HEK293 (cell line): ENCODE results near the gene ANKRD22.

Experiments used
- ZFHX2 ChIP-seq: fragments of 450-650 bp; formaldehyde crosslinking; conservative IDR thresholded peaks from 2 replicates; pipeline ENCODE4 v1.5.1; 2016; ENCODE audit warnings: missing biosample characterization, missing genetic modification characterization
- ZFP41 ChIP-seq: fragments of 450-650 bp; formaldehyde crosslinking; IDR thresholded peaks from 2 replicates; pipeline ENCODE4 v1.5.1; 2016; ENCODE audit warnings: missing biosample characterization, missing genetic modification characterization, borderline replicate concordance
- ZNF184 ChIP-seq: fragments of 450-650 bp; IDR thresholded peaks from 2 replicates; pipeline ENCODE4 v1.5.1; 2018; ENCODE audit warnings: missing biosample characterization, mild to moderate bottlenecking, missing genetic modification characterization
- ZNF223 ChIP-seq: fragments of 450-650 bp; formaldehyde crosslinking; IDR thresholded peaks from 2 replicates; pipeline ENCODE4 v1.5.1; 2016; ENCODE audit warnings: missing biosample characterization, missing genetic modification characterization
- ZNF324 ChIP-seq: fragments of 450-650 bp; formaldehyde crosslinking; IDR thresholded peaks from 2 replicates; pipeline ENCODE4 v1.5.1; 2016; ENCODE audit warnings: missing biosample characterization, missing genetic modification characterization
- ZNF416 ChIP-seq: fragments of 450-650 bp; formaldehyde crosslinking; IDR thresholded peaks from 2 replicates; pipeline ENCODE4 v1.5.1; 2016; ENCODE audit warnings: missing biosample characterization, missing genetic modification characterization
- ZNF626 ChIP-seq: fragments of 450-650 bp; sonication (Bioruptor Pico); formaldehyde crosslinking; IDR thresholded peaks from 2 replicates; pipeline ENCODE4 v1.5.1; 2018; ENCODE audit warnings: missing biosample characterization, missing genetic modification characterization, inconsistent platforms
- ZSCAN16 ChIP-seq: fragments of 450-650 bp; formaldehyde crosslinking; IDR thresholded peaks from 2 replicates; pipeline ENCODE4 v1.5.1; 2016; ENCODE audit warnings: missing biosample characterization, missing genetic modification characterization
- ZSCAN30 ChIP-seq: fragments of 450-650 bp; IDR thresholded peaks from 2 replicates; pipeline ENCODE4 v1.5.1; 2018; ENCODE audit warnings: missing biosample characterization, mild to moderate bottlenecking, missing genetic modification characterization, moderate library complexity
- TF ChIP-seq, protein P1 (sequence below): fragments of 450-650 bp; formaldehyde crosslinking; IDR thresholded peaks from 2 replicates; pipeline ENCODE4 v1.5.1; 2016; ENCODE audit warnings: missing biosample characterization, missing genetic modification characterization
- TF ChIP-seq, protein P2 (sequence below): fragments of 450-650 bp; formaldehyde crosslinking; IDR thresholded peaks from 2 replicates; pipeline ENCODE4 v1.5.1; 2016; ENCODE audit warnings: missing biosample characterization, missing genetic modification characterization
- TF ChIP-seq, protein P3 (sequence below): fragments of 450-650 bp; formaldehyde crosslinking; IDR thresholded peaks from 2 replicates; pipeline ENCODE4 v1.5.1; 2016; ENCODE audit warnings: missing biosample characterization, missing genetic modification characterization, borderline replicate concordance
- TF ChIP-seq, protein P4 (sequence below): fragments of 450-650 bp; formaldehyde crosslinking; IDR thresholded peaks from 2 replicates; pipeline ENCODE4 v1.5.1; 2016; ENCODE audit warnings: missing biosample characterization, missing genetic modification characterization
- TF ChIP-seq, protein P5 (sequence below): fragments of 450-650 bp; formaldehyde crosslinking; IDR thresholded peaks from 2 replicates; pipeline ENCODE4 v1.5.1; 2016; ENCODE audit warnings: missing biosample characterization, missing genetic modification characterization

DNA sequence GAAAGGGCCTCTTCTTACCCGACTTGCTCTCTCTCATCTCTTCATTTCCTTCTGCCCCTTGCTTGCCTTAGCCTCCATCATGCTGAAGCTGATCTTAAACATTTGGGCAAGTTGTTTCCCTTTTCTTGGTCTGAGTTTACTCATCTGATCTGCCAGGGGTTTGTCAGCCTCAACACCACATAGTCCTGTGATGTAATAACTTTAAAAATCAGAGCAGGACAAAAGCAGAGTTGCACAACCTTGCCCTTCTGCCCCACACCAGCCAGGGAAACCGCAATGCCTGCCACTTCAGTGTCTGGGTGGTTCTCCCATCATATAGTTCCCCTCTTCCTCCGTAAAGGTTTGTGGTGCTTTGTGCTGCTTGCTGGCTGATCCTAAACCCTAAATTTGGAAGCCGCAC lies 59.0 kb downstream of the ANKRD22 start:
- TF ChIP-seq, protein P1, sequence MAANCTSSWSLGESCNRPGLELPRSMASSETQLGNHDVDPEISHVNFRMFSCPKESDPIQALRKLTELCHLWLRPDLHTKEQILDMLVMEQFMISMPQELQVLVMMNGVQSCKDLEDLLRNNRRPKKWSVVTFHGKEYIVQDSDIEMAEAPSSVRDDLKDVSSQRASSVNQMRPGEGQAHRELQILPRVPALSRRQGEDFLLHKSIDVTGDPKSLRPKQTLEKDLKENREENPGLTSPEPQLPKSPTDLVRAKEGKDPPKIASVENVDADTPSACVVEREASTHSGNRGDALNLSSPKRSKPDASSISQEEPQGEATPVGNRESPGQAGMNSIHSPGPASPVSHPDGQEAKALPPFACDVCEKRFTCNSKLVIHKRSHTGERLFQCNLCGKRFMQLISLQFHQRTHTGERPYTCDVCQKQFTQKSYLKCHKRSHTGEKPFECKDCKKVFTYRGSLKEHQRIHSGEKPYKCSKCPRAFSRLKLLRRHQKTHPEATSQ, result no peak
- TF ChIP-seq ZFHX2 (tag by site-specific recombination), result no peak
- TF ChIP-seq, protein P2, sequence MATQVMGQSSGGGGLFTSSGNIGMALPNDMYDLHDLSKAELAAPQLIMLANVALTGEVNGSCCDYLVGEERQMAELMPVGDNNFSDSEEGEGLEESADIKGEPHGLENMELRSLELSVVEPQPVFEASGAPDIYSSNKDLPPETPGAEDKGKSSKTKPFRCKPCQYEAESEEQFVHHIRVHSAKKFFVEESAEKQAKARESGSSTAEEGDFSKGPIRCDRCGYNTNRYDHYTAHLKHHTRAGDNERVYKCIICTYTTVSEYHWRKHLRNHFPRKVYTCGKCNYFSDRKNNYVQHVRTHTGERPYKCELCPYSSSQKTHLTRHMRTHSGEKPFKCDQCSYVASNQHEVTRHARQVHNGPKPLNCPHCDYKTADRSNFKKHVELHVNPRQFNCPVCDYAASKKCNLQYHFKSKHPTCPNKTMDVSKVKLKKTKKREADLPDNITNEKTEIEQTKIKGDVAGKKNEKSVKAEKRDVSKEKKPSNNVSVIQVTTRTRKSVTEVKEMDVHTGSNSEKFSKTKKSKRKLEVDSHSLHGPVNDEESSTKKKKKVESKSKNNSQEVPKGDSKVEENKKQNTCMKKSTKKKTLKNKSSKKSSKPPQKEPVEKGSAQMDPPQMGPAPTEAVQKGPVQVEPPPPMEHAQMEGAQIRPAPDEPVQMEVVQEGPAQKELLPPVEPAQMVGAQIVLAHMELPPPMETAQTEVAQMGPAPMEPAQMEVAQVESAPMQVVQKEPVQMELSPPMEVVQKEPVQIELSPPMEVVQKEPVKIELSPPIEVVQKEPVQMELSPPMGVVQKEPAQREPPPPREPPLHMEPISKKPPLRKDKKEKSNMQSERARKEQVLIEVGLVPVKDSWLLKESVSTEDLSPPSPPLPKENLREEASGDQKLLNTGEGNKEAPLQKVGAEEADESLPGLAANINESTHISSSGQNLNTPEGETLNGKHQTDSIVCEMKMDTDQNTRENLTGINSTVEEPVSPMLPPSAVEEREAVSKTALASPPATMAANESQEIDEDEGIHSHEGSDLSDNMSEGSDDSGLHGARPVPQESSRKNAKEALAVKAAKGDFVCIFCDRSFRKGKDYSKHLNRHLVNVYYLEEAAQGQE (tag by site-specific recombination), result no peak
- TF ChIP-seq, protein P3, sequence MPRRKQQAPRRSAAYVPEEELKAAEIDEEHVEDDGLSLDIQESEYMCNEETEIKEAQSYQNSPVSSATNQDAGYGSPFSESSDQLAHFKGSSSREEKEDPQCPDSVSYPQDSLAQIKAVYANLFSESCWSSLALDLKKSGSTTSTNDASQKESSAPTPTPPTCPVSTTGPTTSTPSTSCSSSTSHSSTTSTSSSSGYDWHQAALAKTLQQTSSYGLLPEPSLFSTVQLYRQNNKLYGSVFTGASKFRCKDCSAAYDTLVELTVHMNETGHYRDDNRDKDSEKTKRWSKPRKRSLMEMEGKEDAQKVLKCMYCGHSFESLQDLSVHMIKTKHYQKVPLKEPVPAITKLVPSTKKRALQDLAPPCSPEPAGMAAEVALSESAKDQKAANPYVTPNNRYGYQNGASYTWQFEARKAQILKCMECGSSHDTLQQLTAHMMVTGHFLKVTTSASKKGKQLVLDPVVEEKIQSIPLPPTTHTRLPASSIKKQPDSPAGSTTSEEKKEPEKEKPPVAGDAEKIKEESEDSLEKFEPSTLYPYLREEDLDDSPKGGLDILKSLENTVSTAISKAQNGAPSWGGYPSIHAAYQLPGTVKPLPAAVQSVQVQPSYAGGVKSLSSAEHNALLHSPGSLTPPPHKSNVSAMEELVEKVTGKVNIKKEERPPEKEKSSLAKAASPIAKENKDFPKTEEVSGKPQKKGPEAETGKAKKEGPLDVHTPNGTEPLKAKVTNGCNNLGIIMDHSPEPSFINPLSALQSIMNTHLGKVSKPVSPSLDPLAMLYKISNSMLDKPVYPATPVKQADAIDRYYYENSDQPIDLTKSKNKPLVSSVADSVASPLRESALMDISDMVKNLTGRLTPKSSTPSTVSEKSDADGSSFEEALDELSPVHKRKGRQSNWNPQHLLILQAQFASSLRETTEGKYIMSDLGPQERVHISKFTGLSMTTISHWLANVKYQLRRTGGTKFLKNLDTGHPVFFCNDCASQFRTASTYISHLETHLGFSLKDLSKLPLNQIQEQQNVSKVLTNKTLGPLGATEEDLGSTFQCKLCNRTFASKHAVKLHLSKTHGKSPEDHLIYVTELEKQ, result no peak
- TF ChIP-seq, protein P4, sequence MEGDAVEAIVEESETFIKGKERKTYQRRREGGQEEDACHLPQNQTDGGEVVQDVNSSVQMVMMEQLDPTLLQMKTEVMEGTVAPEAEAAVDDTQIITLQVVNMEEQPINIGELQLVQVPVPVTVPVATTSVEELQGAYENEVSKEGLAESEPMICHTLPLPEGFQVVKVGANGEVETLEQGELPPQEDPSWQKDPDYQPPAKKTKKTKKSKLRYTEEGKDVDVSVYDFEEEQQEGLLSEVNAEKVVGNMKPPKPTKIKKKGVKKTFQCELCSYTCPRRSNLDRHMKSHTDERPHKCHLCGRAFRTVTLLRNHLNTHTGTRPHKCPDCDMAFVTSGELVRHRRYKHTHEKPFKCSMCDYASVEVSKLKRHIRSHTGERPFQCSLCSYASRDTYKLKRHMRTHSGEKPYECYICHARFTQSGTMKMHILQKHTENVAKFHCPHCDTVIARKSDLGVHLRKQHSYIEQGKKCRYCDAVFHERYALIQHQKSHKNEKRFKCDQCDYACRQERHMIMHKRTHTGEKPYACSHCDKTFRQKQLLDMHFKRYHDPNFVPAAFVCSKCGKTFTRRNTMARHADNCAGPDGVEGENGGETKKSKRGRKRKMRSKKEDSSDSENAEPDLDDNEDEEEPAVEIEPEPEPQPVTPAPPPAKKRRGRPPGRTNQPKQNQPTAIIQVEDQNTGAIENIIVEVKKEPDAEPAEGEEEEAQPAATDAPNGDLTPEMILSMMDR, result no peak
- TF ChIP-seq ZSCAN30 (tag by site-specific recombination), result no peak
- no peak for TF ChIP-seq ZNF416 (tag by site-specific recombination)
- no peak for TF ChIP-seq ZNF626 (tag by site-specific recombination)
- no peak for TF ChIP-seq ZFP41
- no peak for TF ChIP-seq ZSCAN16 (tag by site-specific recombination)
- TF ChIP-seq ZNF223 (tag by site-specific recombination), result no peak
- TF ChIP-seq ZNF324 (tag by site-specific recombination), result no peak
- no peak for TF ChIP-seq ZNF184 (tag by site-specific recombination)
- TF ChIP-seq, protein P5, sequence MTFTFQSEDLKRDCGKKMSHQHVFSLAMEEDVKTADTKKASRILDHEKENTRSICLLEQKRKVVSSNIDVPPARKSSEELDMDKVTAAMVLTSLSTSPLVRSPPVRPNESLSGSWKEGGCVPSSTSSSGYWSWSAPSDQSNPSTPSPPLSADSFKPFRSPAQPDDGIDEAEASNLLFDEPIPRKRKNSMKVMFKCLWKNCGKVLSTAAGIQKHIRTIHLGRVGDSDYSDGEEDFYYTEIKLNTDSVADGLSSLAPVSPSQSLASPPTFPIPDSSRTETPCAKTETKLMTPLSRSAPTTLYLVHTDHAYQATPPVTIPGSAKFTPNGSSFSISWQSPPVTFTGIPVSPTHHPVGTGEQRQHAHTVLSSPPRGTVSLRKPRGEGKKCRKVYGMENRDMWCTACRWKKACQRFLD (tag by site-specific recombination), result no peak
